HepG2 (cell line): ENCODE results near the gene SERPINI1.

ENCODE experiments used
- CCDC6 ChIP-seq: sonication (generic); formaldehyde crosslinking; IDR thresholded peaks from 2 replicates; pipeline ENCODE4 v1.8.1; 2022; ENCODE audit warnings: mild to moderate bottlenecking, missing genetic modification reagents, moderate library complexity
- HES4 ChIP-seq: sonication (generic); formaldehyde crosslinking; IDR thresholded peaks from 2 replicates; pipeline ENCODE4 v1.9.0; 2021; ENCODE audit warnings: mild to moderate bottlenecking, missing genetic modification reagents, borderline replicate concordance
- KDM1A ChIP-seq: IDR thresholded peaks from 2 replicates; pipeline ENCODE4 v1.6.1; 2016; ENCODE audit warnings: missing compliant biosample characterization
- NR2C2 ChIP-seq: sonication (generic); formaldehyde crosslinking; IDR thresholded peaks from 2 replicates; pipeline ENCODE4 v1.4.0; 2020; ENCODE audit warnings: missing genetic modification reagents, mild to moderate bottlenecking, moderate library complexity, borderline replicate concordance
- PITX1 ChIP-seq: sonication (generic); formaldehyde crosslinking; IDR thresholded peaks from 2 replicates; pipeline ENCODE4 v1.5.1; 2020; ENCODE audit warnings: mild to moderate bottlenecking, missing genetic modification reagents
- TAF1 ChIP-seq: sonication (generic); formaldehyde crosslinking; IDR thresholded peaks from 2 replicates; pipeline ENCODE4 v1.4.0; 2020; ENCODE audit warnings: missing genetic modification reagents
- THAP7 ChIP-seq: sonication (generic); formaldehyde crosslinking; IDR thresholded peaks from 2 replicates; pipeline ENCODE4 v1.8.1; 2023; ENCODE audit warnings: mild to moderate bottlenecking, missing genetic modification reagents
- TF ChIP-seq, protein P1 (sequence below): sonication (generic); formaldehyde crosslinking; IDR thresholded peaks from 2 replicates; pipeline ENCODE4 v1.4.0; 2020; ENCODE audit warnings: missing genetic modification reagents, mild to moderate bottlenecking, borderline replicate concordance

DNA sequence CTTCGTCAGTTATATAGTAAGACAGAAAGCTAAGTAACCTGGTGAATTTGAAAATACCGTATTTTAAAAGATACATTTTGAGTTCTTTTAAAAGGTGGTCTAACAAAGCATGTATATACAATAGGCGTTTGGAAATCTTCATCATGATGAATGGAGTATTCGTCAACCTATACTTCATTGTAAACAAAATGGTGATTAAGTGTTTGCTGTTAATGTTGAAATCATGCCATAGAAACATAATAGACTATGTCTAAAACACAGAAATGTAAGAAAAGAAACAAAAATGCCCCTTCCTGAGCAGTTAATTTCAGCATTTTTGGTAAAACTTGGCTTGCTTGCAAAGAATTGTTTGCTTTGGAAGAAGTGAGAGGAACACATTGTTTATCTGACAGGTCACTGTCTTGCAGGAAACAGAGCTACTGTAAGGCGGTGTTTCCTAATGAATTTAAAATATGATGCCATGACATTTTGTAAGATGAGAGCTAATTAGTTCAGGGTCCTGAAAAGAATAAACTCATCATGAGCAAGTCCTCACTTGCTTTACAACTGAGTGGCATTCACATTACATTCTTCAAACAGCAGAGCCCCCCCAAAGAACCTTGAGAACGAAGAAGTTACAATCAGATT is 126.7 kb downstream of the SERPINI1 start:
- TF ChIP-seq, protein P1, sequence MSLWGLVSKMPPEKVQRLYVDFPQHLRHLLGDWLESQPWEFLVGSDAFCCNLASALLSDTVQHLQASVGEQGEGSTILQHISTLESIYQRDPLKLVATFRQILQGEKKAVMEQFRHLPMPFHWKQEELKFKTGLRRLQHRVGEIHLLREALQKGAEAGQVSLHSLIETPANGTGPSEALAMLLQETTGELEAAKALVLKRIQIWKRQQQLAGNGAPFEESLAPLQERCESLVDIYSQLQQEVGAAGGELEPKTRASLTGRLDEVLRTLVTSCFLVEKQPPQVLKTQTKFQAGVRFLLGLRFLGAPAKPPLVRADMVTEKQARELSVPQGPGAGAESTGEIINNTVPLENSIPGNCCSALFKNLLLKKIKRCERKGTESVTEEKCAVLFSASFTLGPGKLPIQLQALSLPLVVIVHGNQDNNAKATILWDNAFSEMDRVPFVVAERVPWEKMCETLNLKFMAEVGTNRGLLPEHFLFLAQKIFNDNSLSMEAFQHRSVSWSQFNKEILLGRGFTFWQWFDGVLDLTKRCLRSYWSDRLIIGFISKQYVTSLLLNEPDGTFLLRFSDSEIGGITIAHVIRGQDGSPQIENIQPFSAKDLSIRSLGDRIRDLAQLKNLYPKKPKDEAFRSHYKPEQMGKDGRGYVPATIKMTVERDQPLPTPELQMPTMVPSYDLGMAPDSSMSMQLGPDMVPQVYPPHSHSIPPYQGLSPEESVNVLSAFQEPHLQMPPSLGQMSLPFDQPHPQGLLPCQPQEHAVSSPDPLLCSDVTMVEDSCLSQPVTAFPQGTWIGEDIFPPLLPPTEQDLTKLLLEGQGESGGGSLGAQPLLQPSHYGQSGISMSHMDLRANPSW (CRISPR knock-in tag), result no peak
- TF ChIP-seq KDM1A (CRISPR knock-in tag) (no peak), PITX1 (CRISPR knock-in tag) (no peak), CCDC6 (CRISPR knock-in tag) (no peak), TAF1 (no peak), THAP7 (no peak), NR2C2 (CRISPR knock-in tag) (no peak), HES4 (CRISPR knock-in tag) (no peak)
